DMS53 (cell line): ENCODE data around the gene POLDIP3.

Source experiments
- DNase-seq: peaks from one replicate; lab custom pipeline; 2025; lab: John Stamatoyannopoulos, UW

POLDIP3 gene

GRCh38 chr22:42641801-42642413 lies 27.2 kb upstream of the POLDIP3 start:
- DNase-seq, result no peak

- no peak for DNase-seq
Observed at GRCh38 chr22:42639541-42640241, 25.0 kb upstream of the POLDIP3 start.

- peak; percentile 16 for DNase-seq
Observed at GRCh38 chr22:42637555-42637954, 22.9 kb upstream of the POLDIP3 start.

- DNase-seq, result no peak
Observed at GRCh38 chr22:42636506-42636905, 21.8 kb upstream of the POLDIP3 start.

GRCh38 chr22:42635531-42635930 lies 20.8 kb upstream of the POLDIP3 start:
- DNase-seq, result no peak

- DNase-seq, result no peak
Observed at GRCh38 chr22:42633013-42633412, 18.3 kb upstream of the POLDIP3 start.

- no peak for DNase-seq
Observed at GRCh38 chr22:42632096-42632495, 17.4 kb upstream of the POLDIP3 start.

- DNase-seq, result no peak
Observed at GRCh38 chr22:42630901-42631602, 16.4 kb upstream of the POLDIP3 start.

- no peak for DNase-seq
Observed at GRCh38 chr22:42630211-42630610, 15.5 kb upstream of the POLDIP3 start.

- DNase-seq, result no peak
Observed at GRCh38 chr22:42627981-42628380, 13.3 kb upstream of the POLDIP3 start.

GRCh38 chr22:42626951-42627625 lies 12.4 kb upstream of the POLDIP3 start:
- no peak for DNase-seq

GRCh38 chr22:42626431-42626830 lies 11.7 kb upstream of the POLDIP3 start:
- no peak for DNase-seq

- DNase-seq, result no peak
Observed at GRCh38 chr22:42625416-42625815, 10.7 kb upstream of the POLDIP3 start.

GRCh38 chr22:42624551-42625106 lies 9.9 kb upstream of the POLDIP3 start:
- DNase-seq, result no peak

- DNase-seq, result no peak
Observed at GRCh38 chr22:42623756-42624441, 9.2 kb upstream of the POLDIP3 start.

- no peak for DNase-seq
Observed at GRCh38 chr22:42623301-42623751, 8.6 kb upstream of the POLDIP3 start.

- DNase-seq, result no peak
Observed at GRCh38 chr22:42622061-42622710, 7.5 kb upstream of the POLDIP3 start.

GRCh38 chr22:42621505-42622002 lies 6.9 kb upstream of the POLDIP3 start:
- peak; percentile 76 for DNase-seq

- no peak for DNase-seq
Observed at GRCh38 chr22:42620084-42620483, 5.4 kb upstream of the POLDIP3 start.

GRCh38 chr22:42619261-42620063 lies 4.8 kb upstream of the POLDIP3 start:
- DNase-seq, result no peak
